Stomach smooth muscle (tissue), 2 donors: ENCODE results near the gene G6PC1.
A peak's percentile ranks its signal among the peaks of the same experiment; 100 is the strongest.
"Not testable (repeated sequence)": the region's sequence is repeated elsewhere in the genome, so short reads cannot be mapped to it uniquely, and the experiment has no call there.

Experiments used
- H3K27ac ChIP-seq: one replicate; pipeline ENCODE4 v1.7.0; 2013; ENCODE audit warnings: mild to moderate bottlenecking, low read length, inconsistent platforms
- H3K27me3 ChIP-seq, 2 donors: one replicate each; pipeline ENCODE4 v1.7.0; 2013; ENCODE audit warnings: low read length in 2 of 2; ENCODE audit not compliant: insufficient read depth in 2 of 2, control insufficient read depth in 1 of 2
- H3K36me3 ChIP-seq, 2 donors: one replicate each; pipeline ENCODE4 v1.7.0; 2013; ENCODE audit warnings: low read length in 2 of 2; ENCODE audit not compliant: control insufficient read depth in 2 of 2, insufficient read depth in 2 of 2
- H3K4me1 ChIP-seq: one replicate; pipeline ENCODE4 v1.7.0; 2013; ENCODE audit warnings: low read length; ENCODE audit not compliant: control insufficient read depth, insufficient read depth
- H3K4me3 ChIP-seq, 2 donors: one replicate each; pipeline ENCODE4 v1.7.0; 2013; ENCODE audit warnings: low read length in 2 of 2
- H3K9ac ChIP-seq, 2 donors: one replicate each; pipeline ENCODE4 v1.7.0; 2013; ENCODE audit warnings: low read length in 2 of 2, mild to moderate bottlenecking in 1 of 2
- H3K9me3 ChIP-seq, 2 donors: one replicate each; pipeline ENCODE4 v1.7.0; 2013; ENCODE audit warnings: low read length in 2 of 2; ENCODE audit not compliant: control insufficient read depth in 2 of 2
- donor health status: healthy.
- donor health status: Pancreatic carcinoma.

The G6PC1 gene

DNA sequence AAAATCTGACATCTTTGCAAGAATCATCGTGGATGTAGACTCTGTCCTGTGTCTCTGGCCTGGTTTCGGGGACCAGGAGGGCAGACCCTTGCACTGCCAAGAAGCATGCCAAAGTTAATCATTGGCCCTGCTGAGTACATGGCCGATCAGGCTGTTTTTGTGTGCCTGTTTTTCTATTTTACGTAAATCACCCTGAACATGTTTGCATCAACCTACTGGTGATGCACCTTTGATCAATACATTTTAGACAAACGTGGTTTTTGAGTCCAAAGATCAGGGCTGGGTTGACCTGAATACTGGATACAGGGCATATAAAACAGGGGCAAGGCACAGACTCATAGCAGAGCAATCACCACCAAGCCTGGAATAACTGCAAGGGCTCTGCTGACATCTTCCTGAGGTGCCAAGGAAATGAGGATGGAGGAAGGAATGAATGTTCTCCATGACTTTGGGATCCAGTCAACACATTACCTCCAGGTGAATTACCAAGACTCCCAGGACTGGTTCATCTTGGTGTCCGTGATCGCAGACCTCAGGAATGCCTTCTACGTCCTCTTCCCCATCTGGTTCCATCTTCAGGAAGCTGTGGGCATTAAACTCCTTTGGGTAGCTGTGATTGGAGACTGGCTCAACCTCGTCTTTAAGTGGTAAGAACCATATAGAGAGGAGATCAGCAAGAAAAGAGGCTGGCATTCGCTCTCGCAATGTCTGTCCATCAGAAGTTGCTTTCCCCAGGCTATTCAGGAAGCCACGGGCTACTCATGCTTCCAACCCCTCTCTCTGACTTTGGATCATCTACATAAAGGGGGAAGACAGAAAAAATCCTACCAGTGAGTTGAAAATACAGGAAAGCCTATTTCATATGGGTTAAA is at the start of gene G6PC1:
Gene G6PC1, plus strand, starts transcription at position 340 of the 872 bp plus-strand sequence. Its CDS starts 78 bp downstream, at position 418.
- H3K27ac ChIP-seq: no peak within 1 kb of the TSS
- H3K4me3 ChIP-seq: no peak within 1 kb of the TSS
- H3K4me1 ChIP-seq: no peaks in the 10 kb centered on the region
- H3K9me3 ChIP-seq: no peaks in the 10 kb centered on the region
- no peaks in the 10 kb centered on the region for H3K27me3 ChIP-seq
- H3K9ac ChIP-seq: no peak within 1 kb of the TSS
- no peaks in the 10 kb centered on the region for H3K36me3 ChIP-seq

DNA sequence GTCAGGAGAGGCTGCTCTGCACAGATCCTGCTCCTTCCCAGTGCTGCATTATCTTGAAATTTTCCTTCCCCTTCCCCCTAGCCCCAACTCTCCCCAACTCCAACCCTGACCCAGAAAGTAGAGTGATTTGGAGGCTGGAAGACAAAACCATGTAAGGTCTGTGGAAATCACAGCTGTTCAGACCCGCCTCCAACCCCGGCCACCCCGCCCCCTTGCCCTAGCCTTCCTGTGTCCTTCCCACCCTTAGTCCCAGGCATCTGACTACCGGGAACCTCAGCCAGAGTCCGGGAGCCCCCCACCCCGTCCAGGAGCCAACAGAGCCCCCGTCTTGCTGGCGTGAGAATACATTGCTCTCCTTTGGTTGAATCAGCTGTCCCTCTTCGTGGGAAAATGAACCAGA is 49.6 kb upstream of the G6PC1 start, which contains the start of gene AOC3:
Gene AOC3, plus strand, starts transcription at position 246 of the 400 bp plus-strand sequence. Its CDS starts 145 bp downstream, at position 391.
- Histone ChIP-seq H3K4me3 (peak within 1 kb of the TSS; percentile 89 to 93), H3K9me3 (no peaks in the 10 kb centered on the region), H3K9ac (peak within 1 kb of the TSS; percentile 86 to 91), H3K4me1 (peaks cover 42% of the 10 kb centered on the region), H3K27ac (peak within 1 kb of the TSS; percentile 98), H3K27me3 (no peaks in the 10 kb centered on the region), H3K36me3 (peaks cover 8 to 11% of the 10 kb centered on the region in 2 donors)

GRCh38 chr17:42851371-42852240 is 49.0 kb upstream of the G6PC1 start:
- peaks cover 48% of the 10 kb centered on the region for H3K4me1 ChIP-seq
- peak overlapping the region; percentile 89 to 93 for H3K4me3 ChIP-seq
- peak overlapping the region; percentile 86 to 91 for H3K9ac ChIP-seq
- not testable (repeated sequence) for H3K9me3 ChIP-seq, H3K27me3 ChIP-seq
- peaks cover 9 to 11% of the 10 kb centered on the region in 2 donors for H3K36me3 ChIP-seq
- peak overlapping the region; percentile 98 for H3K27ac ChIP-seq

- Histone ChIP-seq H3K4me3 (peak overlapping the region; percentile 89 to 93), H3K27ac (peak overlapping the region; percentile 98), H3K36me3 (peaks cover 9 to 18% of the 10 kb centered on the region in 2 donors), H3K27me3 (no peaks in the 10 kb centered on the region), H3K9me3 (no peaks in the 10 kb centered on the region), H3K4me1 (peaks cover 55% of the 10 kb centered on the region), H3K9ac (peak overlapping the region; percentile 86 to 97)
These were observed 48.2 kb upstream of the G6PC1 start for GRCh38 chr17:42852351-42852750.

DNA sequence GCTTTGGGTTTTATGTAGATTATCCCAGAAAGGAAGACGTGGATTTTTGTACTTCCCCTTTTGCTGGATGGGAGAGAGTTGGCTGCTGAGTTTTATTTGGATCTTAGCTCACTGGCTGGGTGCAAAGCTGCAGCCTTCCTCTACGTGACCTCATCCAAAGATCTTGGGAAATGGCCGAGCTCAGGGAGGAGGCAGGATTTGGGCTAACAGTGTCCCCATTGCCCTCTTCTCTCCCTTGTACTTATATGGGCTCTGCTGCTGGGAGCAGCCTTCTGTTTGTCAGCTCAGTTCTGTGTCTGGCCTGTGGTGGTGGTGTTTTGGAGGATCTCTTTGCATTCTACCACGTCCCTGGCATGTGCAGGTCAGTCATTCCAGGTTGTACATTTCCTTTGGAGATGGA is 47.6 kb upstream of the G6PC1 start:
- no peaks in the 10 kb centered on the region for H3K9me3 ChIP-seq
- no peaks in the 10 kb centered on the region for H3K27me3 ChIP-seq
- peak overlapping the region; percentile 89 to 93 for H3K4me3 ChIP-seq
- H3K9ac ChIP-seq: peak overlapping the region; percentile 86 to 97
- H3K36me3 ChIP-seq: peaks cover 9 to 18% of the 10 kb centered on the region in 2 donors
- peak overlapping the region; percentile 98 for H3K27ac ChIP-seq
- H3K4me1 ChIP-seq: peaks cover 55% of the 10 kb centered on the region

GRCh38 chr17:42853597-42853967 is 47.0 kb upstream of the G6PC1 start:
- Histone ChIP-seq H3K9me3 (no peaks in the 10 kb centered on the region), H3K27me3 (no peaks in the 10 kb centered on the region), H3K9ac (peak overlapping the region; percentile 86 to 97), H3K27ac (peak overlapping the region; percentile 98), H3K4me3 (peak overlapping the region; percentile 89 to 93), H3K36me3 (peaks cover 9 to 24% of the 10 kb centered on the region in 2 donors), H3K4me1 (peaks cover 55% of the 10 kb centered on the region)

DNA sequence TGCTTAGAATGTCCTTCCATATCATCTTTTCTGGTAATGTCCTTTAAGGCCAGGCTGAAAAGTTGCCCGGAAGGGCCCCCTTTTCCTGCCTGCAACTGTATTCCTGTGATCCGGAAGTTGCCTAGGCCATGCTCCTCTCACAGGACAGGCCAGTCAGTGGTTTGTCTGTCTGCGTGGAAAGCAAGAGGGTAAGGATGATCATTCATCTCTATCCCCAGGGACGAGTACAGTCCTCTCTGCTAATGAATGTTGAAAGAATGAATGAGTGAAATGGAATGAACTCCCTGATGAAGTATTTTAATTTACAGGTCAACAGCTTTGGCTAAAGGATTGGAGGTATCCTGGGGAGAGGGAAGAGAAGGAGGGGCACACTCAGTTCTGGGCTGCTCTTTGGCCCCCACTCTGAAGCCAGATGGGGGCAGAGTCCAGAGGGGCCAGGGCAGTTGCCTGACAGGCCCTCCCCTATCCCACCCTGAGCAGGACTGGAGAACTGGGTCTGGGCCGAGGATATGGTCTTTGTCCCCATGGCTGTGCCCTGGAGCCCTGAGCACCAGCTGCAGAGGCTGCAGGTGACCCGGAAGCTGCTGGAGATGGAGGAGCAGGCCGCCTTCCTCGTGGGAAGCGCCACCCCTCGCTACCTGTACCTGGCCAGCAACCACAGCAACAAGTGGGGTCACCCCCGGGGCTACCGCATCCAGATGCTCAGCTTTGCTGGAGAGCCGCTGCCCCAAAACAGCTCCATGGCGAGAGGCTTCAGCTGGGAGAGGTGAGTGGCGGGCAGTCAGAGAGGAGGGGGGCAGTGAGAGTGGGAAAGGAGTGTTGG is 46.4 kb upstream of the G6PC1 start:
- Histone ChIP-seq H3K9ac (peak overlapping the region; percentile 86 to 97), H3K4me1 (peaks cover 52% of the 10 kb centered on the region), H3K4me3 (peak overlapping the region; percentile 89 to 93)

GRCh38 chr17:42855048-42855596 is 45.5 kb upstream of the G6PC1 start:
- Histone ChIP-seq H3K4me1 (peaks cover 43% of the 10 kb centered on the region), H3K9me3 (no peaks in the 10 kb centered on the region), H3K9ac (peak overlapping the region; percentile 27 to 36), H3K27ac (peak overlapping the region; percentile 46), H3K36me3 (peaks cover 9 to 25% of the 10 kb centered on the region in 2 donors), H3K4me3 (peak overlapping the region; percentile 51 to 93), H3K27me3 (no peaks in the 10 kb centered on the region)

More for the DNA sequence above, 46.4 kb upstream of the G6PC1 start:
- Histone ChIP-seq H3K36me3 (peaks cover 9 to 25% of the 10 kb centered on the region in 2 donors), H3K9me3 (no peaks in the 10 kb centered on the region), H3K27ac (peak overlapping the region; percentile 98), H3K27me3 (no peaks in the 10 kb centered on the region)

DNA sequence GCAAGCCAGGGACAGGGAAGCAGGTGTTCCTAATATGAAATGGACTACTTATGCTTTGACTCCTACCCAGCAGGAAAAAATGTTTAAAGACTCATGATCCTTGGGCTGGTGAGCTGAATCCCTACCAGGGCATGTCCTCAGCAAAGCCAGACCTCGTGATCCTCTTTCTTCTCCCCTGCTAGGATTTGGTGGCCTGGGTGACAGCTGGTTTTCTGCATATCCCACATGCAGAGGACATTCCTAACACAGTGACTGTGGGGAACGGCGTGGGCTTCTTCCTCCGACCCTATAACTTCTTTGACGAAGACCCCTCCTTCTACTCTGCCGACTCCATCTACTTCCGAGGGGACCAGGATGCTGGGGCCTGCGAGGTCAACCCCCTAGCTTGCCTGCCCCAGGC is 44.5 kb upstream of the G6PC1 start:
- not testable (repeated sequence) for H3K27me3 ChIP-seq, H3K9me3 ChIP-seq
- Histone ChIP-seq H3K4me3 (peak overlapping the region in 1 of 2 donors; percentile 93), H3K27ac (peak overlapping the region; percentile 46), H3K4me1 (peaks cover 36% of the 10 kb centered on the region), H3K36me3 (peaks cover 9 to 25% of the 10 kb centered on the region in 2 donors), H3K9ac (peak overlapping the region in 1 of 2 donors; percentile 13)
